ENCODE results near the gene TRHDE. TPM values are rescaled to one million over a fixed set of nuclear protein-coding genes. Genes with fewer than 3 reads are reported as not detected.

TRHDE gene
- total RNA-seq, 4 donors from 2014 or later: 0.49 to 5.8 (median 1.1) TPM

GRCh38 chr12:72574138-72574537, 302.0 kb downstream of the TRHDE start:
- intact Hi-C loops (cut with DNase I; ENCODE audit: low total_unique reads): no loop called here
- H3K4me3 ChIP-seq (ENCODE audit: low read depth, poor library complexity, severe bottlenecking): no peak overlapping the region
- TF ChIP-seq POLR2A (IDR thresholded peaks at IDR 0.05): no peak
- TF ChIP-seq, protein P1, sequence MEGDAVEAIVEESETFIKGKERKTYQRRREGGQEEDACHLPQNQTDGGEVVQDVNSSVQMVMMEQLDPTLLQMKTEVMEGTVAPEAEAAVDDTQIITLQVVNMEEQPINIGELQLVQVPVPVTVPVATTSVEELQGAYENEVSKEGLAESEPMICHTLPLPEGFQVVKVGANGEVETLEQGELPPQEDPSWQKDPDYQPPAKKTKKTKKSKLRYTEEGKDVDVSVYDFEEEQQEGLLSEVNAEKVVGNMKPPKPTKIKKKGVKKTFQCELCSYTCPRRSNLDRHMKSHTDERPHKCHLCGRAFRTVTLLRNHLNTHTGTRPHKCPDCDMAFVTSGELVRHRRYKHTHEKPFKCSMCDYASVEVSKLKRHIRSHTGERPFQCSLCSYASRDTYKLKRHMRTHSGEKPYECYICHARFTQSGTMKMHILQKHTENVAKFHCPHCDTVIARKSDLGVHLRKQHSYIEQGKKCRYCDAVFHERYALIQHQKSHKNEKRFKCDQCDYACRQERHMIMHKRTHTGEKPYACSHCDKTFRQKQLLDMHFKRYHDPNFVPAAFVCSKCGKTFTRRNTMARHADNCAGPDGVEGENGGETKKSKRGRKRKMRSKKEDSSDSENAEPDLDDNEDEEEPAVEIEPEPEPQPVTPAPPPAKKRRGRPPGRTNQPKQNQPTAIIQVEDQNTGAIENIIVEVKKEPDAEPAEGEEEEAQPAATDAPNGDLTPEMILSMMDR (IDR thresholded peaks at IDR 0.05): no peak
- DNase-seq (ENCODE audit: low spot score in 2 of 2): no peak
- 67 to 76% methylated on average over 2 of the region's 2 CpGs for WGBS, 2 donors

DNA sequence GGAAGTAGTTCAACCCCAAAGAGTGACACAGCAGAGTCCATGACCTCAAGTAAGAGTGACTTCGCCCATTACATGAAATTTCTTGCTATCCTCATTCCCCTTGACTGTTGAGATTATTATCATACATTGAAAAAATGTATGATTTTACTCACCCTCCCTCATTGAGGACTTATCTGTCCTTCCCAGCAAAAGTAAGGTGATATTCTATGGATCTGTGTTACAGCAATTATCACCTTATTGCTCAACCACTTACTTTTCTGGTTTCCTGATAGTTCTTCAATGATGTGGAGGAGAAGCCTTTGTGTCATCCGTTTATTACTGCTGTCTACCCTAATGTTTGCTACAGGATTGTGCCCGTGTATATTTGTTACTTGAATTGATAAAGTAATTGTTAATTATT, 306.2 kb downstream of the TRHDE start:
- no peak for DNase-seq (ENCODE audit: low spot score in 2 of 2)
- intact Hi-C loops (cut with DNase I; ENCODE audit: low total_unique reads): no loop called here
- 80 to 85% methylated on average over 3 of the region's 3 CpGs for WGBS, 2 donors
- no peak for TF ChIP-seq POLR2A (IDR thresholded peaks at IDR 0.05)
- TF ChIP-seq, protein P1 (IDR thresholded peaks at IDR 0.05): no peak
- no peak overlapping the region for H3K4me3 ChIP-seq (ENCODE audit: low read depth, poor library complexity, severe bottlenecking)

GRCh38 chr12:72586456-72586855, 314.3 kb downstream of the TRHDE start:
- no peak overlapping the region for H3K4me3 ChIP-seq (ENCODE audit: low read depth, poor library complexity, severe bottlenecking)
- no peak for DNase-seq (ENCODE audit: low spot score in 2 of 2)
- no peak for TF ChIP-seq POLR2A (IDR thresholded peaks at IDR 0.05)
- TF ChIP-seq, protein P1 (IDR thresholded peaks at IDR 0.05): no peak
- 45 to 53% methylated on average over 3 of the region's 3 CpGs for WGBS, 2 donors
- intact Hi-C loops (cut with DNase I; ENCODE audit: low total_unique reads): no loop called here

- no peak overlapping the region for H3K4me3 ChIP-seq (ENCODE audit: low read depth, poor library complexity, severe bottlenecking)
- TF ChIP-seq, protein P1 (IDR thresholded peaks at IDR 0.05): no peak
- TF ChIP-seq POLR2A (IDR thresholded peaks at IDR 0.05): no peak
- intact Hi-C loops (cut with DNase I; ENCODE audit: low total_unique reads): no loop called here
- no peak for DNase-seq (ENCODE audit: low spot score in 2 of 2)
Observed at GRCh38 chr12:72602581-72602980, 330.4 kb downstream of the TRHDE start.

- TF ChIP-seq, protein P1 (IDR thresholded peaks at IDR 0.05): no peak
- no peak for TF ChIP-seq POLR2A (IDR thresholded peaks at IDR 0.05)
- no peak for DNase-seq (ENCODE audit: low spot score in 2 of 2)
- 13 to 51% methylated on average over 2 of the region's 2 CpGs for WGBS, 2 donors
- intact Hi-C loops (cut with DNase I; ENCODE audit: low total_unique reads): no loop called here
- H3K4me3 ChIP-seq (ENCODE audit: low read depth, poor library complexity, severe bottlenecking): no peak overlapping the region
Observed at GRCh38 chr12:72605975-72606374, 333.8 kb downstream of the TRHDE start.

DNA sequence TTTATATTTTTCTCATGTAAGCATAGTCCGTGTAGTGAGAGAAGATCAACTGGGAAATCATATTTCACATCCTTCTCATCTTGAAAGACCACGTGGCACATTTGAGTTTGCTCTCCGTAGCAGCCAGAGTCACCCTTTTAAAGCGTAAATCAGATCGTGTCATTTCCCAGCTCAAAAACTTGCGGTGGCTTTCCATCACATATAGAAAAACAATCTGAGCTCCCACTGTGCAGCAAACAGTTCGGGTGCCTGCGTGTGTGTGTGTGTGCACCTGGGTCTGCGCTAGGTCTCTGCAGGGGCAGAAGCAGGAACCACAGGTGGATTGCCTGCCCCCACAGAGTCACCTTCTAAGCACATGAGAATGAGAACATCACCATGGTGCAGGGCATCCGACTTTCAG, 338.2 kb downstream of the TRHDE start:
- TF ChIP-seq POLR2A (IDR thresholded peaks at IDR 0.05): no peak
- TF ChIP-seq, protein P1 (IDR thresholded peaks at IDR 0.05): no peak
- intact Hi-C loops (cut with DNase I; ENCODE audit: low total_unique reads): no loop called here
- no peak overlapping the region for H3K4me3 ChIP-seq (ENCODE audit: low read depth, poor library complexity, severe bottlenecking)
- 43 to 44% methylated on average over 10 of the region's 10 CpGs for WGBS, 2 donors
- DNase-seq (ENCODE audit: low spot score in 2 of 2): no peak

Measured in lower leg skin (tissue), 4 donors.